Medulla oblongata (tissue), 1 donor: ENCODE measurements around the gene RNF213.
A peak's percentile ranks its signal among the peaks of the same experiment; 100 is the strongest.
"Not testable (repeated sequence)": the region's sequence is repeated elsewhere in the genome, so short reads cannot be mapped to it uniquely, and the experiment has no call there.

Source experiments
- DNase-seq: peaks from one replicate; pipeline ENCODE4 v3.0.0-alpha.2; 2015; ENCODE audit errors: extremely low spot score

RNF213 gene

DNA sequence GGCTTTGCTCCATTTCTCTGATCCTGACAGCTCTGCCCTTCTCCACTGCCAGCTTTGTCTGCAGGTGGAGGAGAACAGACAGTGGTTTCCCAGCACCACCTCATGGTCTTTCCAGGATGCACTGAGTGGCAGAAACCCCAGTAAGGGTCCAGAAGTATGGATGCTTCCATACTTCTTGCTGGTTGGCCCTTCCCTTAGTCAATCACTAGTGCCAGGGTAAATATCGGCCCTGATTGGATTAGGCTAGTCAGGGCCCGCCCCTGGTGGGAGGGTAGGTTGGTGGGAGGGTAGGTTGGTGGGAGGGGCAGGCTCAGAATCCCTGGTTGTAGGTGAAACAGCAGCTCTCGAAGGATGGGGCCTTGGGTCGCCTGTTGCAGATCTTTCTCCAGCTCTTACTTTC lies 10.2 kb downstream of the RNF213 start:
- DNase-seq, result no peak

DNA sequence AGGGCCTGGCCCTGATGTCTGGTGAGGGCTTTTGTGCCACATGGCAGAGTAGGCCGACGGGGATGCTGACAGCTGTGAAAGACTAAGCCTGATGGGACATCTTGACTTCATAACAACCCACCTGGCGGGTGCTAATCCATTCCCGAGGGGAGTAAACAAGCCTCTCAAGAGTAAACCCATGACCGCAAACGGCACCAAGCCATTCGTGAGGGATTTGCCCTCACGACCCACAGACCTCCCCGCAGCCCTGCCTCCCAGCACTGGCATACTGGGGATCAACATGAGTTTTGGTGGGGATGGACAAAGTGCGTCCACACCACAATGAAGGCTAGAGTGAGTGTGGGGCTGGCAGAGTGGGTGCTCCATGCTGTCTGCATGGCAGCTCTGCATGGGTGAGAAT lies 11.7 kb downstream of the RNF213 start:
- DNase-seq, result no peak

DNA sequence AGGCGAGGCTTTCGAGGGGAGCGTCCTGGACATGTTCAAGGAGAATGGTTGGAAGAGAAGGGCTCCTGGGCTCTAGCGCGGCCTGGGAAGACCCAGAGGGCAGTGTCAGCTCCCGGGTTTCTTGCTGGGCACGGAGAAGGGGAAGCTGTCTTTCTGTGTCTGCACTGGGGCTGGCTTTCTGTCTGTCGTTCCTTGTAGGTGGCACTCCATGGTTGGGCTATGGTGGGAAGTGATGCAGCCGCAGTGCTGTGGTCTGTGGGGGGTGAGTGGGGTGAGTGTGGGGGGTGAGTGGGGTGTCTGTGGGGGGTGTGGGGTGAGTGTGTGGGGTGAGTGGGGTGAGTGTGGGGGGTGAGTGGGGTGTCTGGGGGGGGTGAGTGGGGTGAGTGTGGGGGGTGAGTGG lies 13.7 kb downstream of the RNF213 start:
- no peak for DNase-seq

DNA sequence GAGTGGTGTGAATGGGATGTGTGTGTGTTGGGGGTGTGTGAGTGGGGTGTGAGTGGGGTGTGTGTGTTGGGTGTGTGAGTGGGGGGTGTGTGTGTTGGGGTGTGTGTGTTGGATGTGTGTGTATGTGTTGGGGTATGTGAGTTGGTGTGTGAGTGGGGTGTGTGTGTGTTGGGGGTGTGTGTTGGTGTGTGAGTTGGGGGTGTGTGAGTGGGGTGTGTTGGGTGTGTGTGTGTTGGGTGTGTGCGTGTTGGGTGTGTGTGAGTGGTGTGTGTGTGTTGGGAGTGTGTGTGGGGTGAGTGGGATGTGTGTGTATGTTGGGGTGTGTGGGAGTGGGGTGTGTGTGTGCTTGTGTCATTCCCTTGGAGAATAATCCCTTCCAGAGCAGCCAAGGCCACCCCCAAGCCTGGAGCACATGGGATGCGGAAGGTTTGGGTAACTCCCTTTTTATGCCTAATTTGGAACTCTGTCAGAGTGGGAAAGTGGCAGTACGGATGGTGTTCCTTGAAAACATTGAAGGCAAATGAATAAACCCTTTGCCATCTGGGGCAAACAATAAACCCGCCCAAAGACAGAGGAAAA lies 14.3 kb downstream of the RNF213 start:
- DNase-seq, result no peak

DNA sequence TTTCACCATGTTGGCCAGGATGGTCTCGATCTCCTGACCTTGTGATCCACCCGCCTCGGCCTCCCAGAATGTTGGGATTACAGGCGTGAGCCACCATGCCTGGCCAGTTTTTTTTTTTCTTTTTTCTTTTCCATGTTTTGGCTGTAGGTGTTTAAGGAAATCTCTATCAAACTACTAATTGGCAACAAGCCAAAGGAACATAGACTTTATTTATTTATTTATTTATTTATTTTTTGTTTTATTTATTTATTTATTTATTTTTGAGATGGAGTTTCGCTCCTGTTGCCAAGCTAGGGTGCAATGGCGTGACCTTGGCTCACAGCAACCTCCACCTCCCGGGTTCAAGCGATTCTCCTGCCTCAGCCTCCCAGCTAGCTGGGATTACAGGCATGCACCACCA lies 15.2 kb downstream of the RNF213 start:
- not testable (repeated sequence) for DNase-seq

DNA sequence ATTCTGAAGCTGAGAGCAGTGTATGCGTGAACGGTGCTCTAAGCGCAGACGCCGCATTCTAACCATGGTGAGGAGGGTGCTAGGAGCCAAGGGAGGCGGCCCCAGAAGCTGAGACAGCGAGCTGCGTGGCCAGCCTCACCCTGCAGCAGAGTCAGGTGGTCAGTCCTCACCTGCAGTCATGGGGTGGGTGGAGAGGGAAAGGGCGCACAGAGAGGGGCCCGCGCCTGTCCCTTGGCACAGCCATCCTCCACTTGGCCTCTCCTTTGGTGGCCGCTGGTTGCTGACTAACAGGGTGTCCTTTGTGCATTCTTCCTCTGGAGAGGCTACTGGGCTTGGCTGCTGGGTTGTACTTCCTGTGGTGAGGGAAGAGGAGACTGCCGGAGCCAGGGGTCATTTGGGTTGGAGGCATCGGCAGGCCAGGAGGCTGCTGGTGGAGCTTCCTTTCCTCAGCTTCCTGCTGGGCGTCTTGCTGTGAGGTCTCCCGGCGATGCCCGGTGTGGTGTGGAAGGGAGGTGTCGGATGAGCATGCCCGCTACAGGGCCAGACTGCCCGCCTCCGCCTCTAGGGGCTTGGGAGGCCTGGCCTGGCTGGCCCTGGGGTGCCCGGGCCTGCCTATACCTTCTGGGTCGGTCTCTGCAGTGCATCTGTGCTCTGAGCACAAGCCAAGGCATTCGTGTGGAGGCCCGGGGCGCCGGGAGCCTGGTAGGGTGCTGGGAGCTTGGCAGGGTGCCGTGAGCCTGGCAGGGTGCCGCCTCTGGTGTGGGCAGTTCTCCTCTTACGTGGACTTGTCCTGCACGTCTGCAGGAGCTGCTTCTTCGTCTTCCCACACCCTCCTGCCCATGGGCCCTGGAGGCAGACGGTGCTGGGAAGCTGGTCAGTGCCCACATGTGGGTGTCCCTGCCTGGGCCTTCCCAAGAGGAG lies 17.4 kb downstream of the RNF213 start:
- peak; percentile 23 for DNase-seq

DNA sequence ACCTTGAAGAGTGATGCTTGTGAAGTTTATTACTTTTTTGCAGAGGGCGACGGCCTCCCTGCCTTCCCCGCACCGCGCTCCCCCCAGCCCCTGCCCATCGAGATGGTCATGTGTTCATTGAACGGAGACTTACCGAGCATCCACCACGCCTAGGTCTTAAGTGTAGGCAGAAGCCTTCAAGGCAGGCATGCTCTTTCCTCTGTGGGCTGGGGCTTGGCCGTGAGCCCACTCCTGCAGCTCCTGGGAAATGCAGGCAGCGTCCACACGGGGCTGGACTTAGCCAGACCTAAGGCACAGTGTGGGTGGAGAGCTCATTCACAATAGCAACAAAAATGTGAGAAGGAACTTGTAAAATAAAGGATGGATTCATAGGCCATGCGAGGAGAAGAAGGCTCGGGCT lies 19.2 kb downstream of the RNF213 start:
- peak; percentile 52 for DNase-seq

DNA sequence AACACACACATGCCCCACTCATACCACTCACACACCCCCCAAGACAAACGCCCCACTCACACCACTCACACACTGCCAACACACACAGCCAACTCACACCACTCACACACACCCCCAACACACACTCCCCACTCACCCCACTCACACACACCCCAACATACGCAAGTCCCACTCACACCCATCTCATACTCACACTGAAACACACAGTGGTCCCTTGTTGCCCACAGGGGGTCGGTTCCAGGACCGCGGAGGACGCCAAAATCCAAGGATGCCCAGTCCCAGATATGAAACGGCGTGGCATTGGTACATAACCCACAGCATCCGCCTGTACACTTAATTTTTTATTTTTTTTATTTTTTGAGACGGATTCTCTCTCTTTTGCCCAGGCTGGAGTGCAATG lies 20.9 kb downstream of the RNF213 start:
- DNase-seq, result no peak

DNA sequence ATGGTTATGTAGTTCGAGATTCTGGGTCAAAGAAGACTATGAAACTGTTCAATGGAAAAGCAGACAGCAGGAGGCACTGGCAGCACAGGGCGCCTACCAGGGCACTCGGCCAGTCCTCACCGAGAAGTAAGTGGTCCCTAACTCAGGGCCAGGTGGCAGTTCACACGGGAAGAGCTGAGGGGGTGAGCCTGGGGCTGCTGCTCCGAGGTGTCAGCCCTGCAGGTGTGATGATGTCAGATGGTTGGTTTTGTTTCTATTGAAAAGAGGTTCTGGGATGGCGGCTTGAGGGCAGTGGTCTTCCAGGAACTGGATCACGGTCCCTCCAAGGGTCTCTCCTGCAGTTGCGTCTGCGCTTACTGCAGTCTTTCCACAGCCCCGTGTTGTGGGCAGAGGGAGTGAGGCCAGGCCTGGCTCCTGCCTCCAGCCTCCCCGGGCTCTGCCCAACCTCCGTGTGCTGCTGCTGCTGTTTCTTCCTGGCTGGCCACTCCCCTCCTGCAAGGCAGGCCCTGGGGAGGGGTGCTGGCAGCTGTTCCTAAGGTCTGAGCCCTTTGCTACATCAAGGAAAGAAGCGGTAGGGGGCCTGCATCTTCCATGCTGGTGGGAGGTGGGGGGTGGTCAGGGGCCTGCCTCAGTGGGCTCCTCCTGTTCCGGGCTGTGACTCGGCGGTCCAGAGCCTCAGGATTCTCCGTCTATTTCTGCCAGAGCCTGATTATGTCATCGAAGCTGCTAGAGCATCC lies 22.6 kb downstream of the RNF213 start:
- DNase-seq, result no peak

DNA sequence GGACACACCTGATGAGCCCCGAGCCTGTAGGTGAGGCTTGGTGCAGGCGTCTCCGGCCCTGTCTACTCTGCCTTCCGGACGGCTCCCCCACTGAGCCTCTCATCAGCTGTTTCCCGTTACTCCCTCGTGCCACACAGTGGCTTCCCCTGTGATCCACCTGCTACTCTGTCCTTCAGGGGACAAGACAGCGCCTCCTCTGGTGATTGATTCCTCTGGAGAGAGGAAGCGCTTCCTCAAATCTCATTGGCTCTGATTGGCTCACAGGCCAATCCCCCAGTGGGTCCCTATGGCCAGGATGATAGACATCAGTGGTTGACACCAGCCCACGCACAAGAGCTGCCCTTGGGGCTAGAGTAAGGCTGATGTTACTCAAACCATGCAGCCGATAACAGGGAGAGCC lies 24.0 kb downstream of the RNF213 start:
- DNase-seq, result no peak

DNA sequence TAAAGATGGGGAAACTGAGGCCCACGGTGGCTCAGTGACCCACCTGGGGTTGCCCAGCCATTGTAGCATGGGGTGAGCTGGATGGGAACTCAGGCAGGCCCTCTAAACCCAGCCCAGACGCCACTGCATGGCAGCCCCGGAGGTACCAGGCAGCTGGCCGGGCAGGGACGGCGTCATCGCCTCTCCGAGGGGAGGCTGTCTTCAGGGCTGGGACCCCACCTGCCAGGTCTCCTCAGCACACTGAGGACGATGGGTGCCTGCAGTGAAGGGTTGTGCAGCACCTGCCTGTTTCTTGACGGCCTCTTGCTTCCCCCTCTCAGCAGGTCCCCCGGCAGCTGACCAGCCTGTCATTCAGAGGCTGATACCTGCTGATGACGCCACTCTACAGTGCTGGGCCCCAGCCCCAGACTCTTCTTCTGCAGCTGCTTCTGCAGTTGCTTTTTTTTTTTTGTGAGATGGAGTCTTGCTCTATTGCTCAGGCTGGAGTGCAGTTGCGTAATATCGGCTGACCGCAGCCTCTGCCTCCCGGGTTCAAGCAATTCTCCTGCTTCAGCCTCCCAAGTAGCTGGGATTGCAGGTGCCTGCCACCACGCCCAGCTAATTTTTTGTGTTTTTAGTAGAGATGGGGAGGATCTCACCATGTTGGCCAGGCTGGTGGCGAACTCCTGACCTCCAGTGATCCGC lies 24.7 kb downstream of the RNF213 start:
- DNase-seq, result no peak

DNA sequence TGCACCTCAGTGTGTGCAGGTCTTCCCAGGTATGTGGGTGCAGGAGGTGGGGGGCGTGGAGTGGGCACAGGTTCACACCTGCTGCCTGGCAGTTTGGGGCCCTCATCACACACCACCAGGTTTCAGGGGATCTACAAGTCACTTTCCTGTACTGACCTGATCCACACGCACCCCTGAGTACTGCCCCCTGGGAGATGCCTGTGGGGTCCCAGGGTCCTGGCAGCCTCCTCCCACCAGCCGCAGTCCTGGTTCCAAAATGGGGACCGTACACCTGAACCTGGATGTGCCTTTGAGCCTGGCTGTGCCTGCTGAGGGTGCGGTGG lies 25.9 kb downstream of the RNF213 start:
- no peak for DNase-seq

DNA sequence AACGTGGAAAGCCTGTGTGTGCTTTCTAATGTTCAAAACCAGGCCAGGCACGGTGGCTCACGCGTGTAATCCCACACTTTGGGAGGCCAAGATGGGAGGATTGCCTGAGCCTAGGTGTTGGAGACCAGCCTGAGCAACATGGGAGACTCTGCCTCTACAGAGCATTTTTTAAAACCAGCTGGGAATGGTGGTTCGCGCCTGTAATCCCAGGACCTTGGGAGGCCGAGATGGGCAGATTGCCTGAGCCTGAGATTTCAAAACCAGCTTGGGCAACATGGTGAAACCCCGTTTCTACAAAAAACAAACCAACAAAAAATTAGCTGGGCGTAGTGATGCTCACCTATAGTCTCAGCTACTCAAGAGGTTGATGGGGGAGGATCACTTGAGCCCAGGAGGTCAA lies 26.4 kb downstream of the RNF213 start:
- no peak for DNase-seq

DNA sequence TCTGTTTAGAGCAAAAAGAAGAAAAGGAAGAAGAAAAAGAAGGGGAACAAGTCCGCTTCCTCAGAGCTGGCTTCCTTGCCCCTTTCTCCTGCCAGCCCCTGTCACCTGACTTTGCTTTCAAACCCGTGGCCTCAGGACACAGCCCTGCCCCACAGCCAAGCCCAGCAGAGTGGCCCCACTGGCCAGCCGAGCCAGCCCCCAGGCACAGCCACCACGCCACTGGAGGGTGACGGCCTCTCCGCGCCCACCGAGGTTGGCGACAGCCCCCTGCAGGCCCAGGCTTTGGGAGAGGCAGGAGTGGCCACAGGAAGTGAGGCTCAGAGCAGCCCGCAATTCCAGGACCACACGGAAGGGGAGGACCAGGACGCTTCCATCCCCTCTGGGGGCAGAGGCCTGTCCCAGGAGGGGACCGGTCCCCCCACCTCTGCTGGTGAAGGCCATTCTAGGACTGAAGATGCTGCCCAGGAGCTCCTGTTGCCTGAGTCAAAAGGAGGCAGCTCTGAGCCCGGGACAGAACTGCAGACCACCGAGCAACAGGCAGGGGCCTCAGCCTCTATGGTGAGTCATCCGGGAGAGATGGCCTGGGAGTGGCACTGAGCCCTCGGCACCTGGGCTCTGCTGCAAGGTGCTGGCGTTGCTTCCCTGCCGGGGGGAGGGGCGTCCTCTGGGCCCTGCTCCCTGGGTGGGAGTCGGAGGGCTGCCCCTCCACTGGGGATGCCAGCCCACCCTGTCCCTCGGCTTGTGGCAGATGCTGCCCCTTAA lies 27.3 kb downstream of the RNF213 start:
- peak; percentile 73 for DNase-seq

DNA sequence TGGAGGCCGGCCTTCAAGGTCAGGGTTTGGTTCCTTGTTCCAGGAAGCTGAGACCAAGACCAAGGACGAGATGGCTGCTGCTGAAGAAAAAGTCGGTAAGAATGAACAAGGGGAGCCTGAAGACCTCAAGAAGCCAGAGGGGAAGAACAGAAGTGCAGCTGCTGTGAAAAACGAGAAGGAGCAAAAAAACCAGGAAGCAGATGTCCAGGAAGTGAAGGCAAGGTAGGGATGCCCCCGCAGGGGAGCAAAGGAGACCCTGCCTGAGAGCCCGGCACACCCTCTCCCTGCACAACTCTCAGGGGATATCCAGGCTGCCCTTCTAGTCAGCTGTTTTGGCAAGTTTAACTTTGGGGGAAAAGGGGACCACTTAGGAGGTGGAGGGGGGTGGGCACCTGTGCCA lies 29.0 kb downstream of the RNF213 start:
- DNase-seq, result no peak

DNA sequence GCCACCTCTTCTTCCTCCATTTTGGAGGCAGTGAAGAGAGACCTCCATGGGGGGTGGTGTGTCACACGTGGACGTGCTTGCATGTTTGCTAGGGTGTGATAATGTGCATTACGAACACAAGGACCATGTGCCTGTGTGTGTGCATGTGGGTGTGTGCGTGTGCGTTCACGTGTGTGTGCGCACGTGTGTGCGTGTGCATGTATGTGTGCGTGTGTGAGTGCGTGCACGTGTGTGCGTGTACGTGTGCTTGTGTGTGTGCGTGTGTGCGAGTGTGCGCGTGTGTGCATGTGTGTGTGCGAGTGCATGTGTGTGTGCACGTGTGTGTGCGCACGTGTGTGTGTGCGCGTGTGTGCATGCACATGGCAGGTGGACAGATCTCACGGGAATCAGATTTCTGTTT lies 29.5 kb downstream of the RNF213 start:
- DNase-seq, result no peak

DNA sequence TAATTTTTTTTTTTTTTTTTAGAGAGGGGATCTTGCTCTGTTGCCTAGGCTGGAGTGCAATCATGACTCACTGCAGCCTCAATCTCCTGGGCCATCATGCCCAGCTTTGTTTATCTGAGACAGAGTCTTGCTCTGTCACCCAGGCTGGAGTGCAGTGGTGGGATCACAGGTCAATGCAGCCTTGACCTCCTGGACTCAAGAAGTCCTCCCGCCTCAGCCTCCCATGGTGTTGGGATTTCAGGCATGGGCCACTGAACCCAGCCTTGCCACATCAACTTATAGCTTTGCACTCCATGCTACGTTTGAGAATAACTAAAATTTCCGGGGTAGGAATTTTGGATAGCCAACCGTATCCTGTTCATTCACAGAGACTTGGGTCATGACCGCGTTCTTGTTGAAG lies 30.6 kb downstream of the RNF213 start:
- no peak for DNase-seq

DNA sequence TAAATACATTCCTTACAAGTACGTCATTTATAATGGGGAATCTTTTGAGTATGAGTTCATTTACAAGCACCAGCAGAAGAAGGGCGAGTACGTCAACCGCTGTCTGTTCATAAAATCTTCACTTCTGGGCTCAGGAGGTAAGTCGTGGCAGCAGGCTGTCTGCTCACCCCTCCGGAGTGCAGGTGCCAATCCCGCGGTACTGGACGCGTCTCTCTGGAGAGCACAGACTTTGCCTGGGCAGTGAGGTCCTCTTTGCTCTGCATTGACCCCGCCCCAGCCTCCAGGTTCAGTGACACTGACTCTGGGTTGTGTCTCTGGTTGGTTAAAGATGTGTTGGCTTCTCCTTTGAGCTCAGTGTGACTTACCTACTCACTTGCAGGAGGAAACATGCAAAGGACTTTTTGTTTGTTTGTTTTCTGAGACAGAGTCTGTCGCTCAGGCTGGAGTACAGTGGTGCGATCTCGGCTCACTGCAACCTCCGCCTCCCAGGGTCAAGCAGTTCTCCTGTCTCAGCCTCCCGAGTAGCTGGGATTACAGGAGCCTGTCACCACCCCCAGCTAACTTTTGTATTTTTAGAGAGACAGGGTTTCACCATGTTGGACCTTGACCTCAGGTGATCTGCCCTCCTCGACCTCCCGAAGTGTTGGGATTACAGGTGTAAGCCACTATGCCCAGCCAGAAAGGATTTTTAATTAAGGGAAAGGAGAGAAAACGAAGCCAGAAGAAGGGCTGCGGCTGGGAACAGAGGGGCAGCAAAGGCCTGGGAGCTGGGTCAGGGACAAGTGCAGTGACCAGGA lies 31.2 kb downstream of the RNF213 start:
- no peak for DNase-seq

DNA sequence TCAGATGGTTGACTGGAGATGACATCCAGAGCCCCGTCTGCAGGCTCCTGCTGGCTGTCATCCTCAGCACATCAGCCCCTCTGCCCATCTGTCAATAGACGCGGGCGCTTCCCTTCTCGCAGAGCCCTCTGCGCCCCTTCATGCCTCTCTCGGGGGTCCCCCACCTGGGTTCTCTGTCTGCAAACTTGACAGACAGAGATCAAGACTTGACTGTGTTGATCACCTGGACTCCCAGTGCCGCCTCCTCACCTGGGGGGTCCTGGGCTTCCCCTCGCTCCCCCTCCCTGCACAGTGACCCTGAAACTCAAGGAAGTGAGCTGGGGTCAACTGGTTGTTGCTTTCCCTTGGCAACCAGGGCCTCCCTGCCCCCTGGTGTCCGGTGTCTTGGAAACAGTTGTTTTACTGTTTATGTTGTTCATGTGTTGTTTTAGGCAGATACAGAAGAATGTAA lies 31.9 kb downstream of the RNF213 start:
- no peak for DNase-seq

DNA sequence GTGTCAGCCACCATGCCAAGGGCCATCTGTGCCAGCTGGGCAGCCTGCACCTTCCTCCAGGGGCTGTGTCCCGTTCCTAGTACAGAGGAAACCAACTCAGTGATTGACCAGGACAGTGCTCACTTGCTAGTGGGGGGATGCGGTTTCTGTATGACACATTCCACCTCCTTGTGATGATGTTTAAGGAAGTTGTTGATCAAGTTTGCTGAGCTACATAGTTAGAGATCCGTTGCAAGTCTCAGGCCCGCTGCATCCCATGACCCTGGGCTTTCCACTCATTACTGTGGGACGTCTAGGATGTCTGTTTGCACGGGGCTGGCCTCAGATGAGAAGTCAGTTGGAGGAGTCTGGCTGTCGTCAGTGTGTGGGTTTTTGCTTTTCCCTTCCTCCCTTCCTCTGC lies 33.6 kb downstream of the RNF213 start:
- peak; percentile 54 for DNase-seq

DNA sequence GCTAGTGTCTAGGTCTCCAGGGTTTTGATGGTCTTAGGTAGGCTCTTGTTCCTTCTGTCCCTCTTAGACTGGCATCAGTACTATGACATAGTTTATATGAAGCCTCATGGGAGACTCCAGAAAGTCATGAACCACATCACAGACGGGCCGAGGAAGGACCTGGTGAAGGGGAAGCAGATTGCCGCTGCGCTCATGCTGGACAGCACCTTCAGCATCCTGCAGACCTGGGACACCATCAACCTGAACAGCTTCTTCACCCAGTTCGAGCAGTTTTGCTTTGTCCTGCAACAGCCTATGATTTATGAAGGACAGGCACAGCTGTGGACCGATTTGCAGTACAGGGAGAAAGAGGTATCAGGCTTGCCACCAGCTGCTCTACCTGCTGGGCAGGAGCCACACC lies 34.0 kb downstream of the RNF213 start:
- DNase-seq, result no peak
